ENCODE data around the gene ANAPC2. TPM values are rescaled to one million over a fixed set of nuclear protein-coding genes. Genes with fewer than 3 reads are reported as not detected.

Gene ANAPC2
- 100 to 1,000 TPM; 144 to 149 TPM for total RNA-seq
- 40.9 TPM for polyA plus RNA-seq (2013, experiment 1 of 2)
- polyA plus RNA-seq (2013, experiment 2 of 2), result 59.5 TPM
- 35.5 to 117 (median 79.4) reads per million in 172 experiments for total RNA-seq

- H3K9me3 ChIP-seq (ENCODE audit: control insufficient read depth in 1 of 2, insufficient read depth in 1 of 2, low read length in 2 of 2), result no peaks in the 10 kb centered on the region
- no peaks in the 10 kb centered on the region for H3K9me3 Mint-ChIP-seq
- ChIA-PET POLR2A (interaction anchor here (0.7 to 3.5 kb wide), 16 partner anchors 8 to 461 kb away, joined by 3 to 39 read pairs (median 6); partner anchors contain the start of genes MAN1B1, NELFB, RNF208 and TPRN), CTCF (interaction anchor here (0.6 to 2.8 kb wide), 14 partner anchors 12 to 257 kb away, joined by 3 to 14 read pairs (median 4); partner anchors contain the start of genes RNF224, TPRN and TUBB4B)
- H3K4me3 ChIP-seq (ENCODE audit: low read length), result peak within 1 kb of the TSS; percentile 100
- H3K36me3 Mint-ChIP-seq (ENCODE audit: low read depth), result peaks cover 48% of the 10 kb centered on the region
- intact Hi-C loops (cut with DNase I, micrococcal nuclease), result loop anchor here (1.0 to 5.0 kb wide), 6 partner anchors 10 to 60 kb away; partner anchors contain the start of genes NDOR1 (in 1 of the 2), RNF208 (in 1 of the 2) and TMEM203 (in 1 of the 2)
- ATAC-seq (ENCODE audit: poor library complexity) (peak; percentile 79), DNase-seq (peak; percentile 83 to 98 (median 90))
- peaks cover 50% of the 10 kb centered on the region for H3K4me1 ChIP-seq (ENCODE audit: insufficient read depth, low read length)
- TF ChIP-seq CTCF (IDR thresholded peaks at IDR 0.05), result peak; percentile 48
- peak within 1 kb of the TSS; percentile 86 to 92 for H3K27ac ChIP-seq (ENCODE audit: low read depth in 1 of 2, low read length in 2 of 2)
- no peaks in the 10 kb centered on the region for H3K27me3 Mint-ChIP-seq
- peak within 1 kb of the TSS; percentile 94 for H3K4me3 Mint-ChIP-seq
- H3K27me3 ChIP-seq (ENCODE audit: control insufficient read depth in 1 of 2, insufficient read depth in 2 of 2, low read length in 2 of 2), result no peaks in the 10 kb centered on the region
- peak within 1 kb of the TSS; percentile 79 for H3K27ac Mint-ChIP-seq
- peaks cover 42% of the 10 kb centered on the region for H3K36me3 ChIP-seq (ENCODE audit: insufficient read depth, low read length)
- H3K4me1 Mint-ChIP-seq (ENCODE audit: low read depth), result peaks cover 29% of the 10 kb centered on the region
Observed at GRCh38 chr9:137188490-137189296, at the start of gene ANAPC2, which contains the start of gene SSNA1. ANAPC2 (minus strand) TSS chr9:137188560; CDS start chr9:137188532, 28 bp downstream. SSNA1 (plus strand) TSS chr9:137188676; CDS start chr9:137188727, 51 bp downstream.

- Histone ChIP-seq H3K4me1 (ENCODE audit: insufficient read depth, low read length) (peaks cover 52% of the 10 kb centered on the region), H3K36me3 (ENCODE audit: insufficient read depth, low read length) (peaks cover 2% of the 10 kb centered on the region), H3K9me3 (ENCODE audit: control insufficient read depth in 1 of 2, insufficient read depth in 1 of 2, low read length in 2 of 2) (peaks cover 0 to 3% of the 10 kb centered on the region in 2 experiments), H3K27me3 (ENCODE audit: control insufficient read depth in 1 of 2, insufficient read depth in 2 of 2, low read length in 2 of 2) (no peaks in the 10 kb centered on the region), H3K27ac (ENCODE audit: low read depth in 1 of 2, low read length in 2 of 2) (no peak overlapping the region), H3K4me3 (ENCODE audit: low read length) (peak overlapping the region; percentile 7)
- no peak for TF ChIP-seq CTCF (IDR thresholded peaks at IDR 0.05)
- H3K27ac Mint-ChIP-seq, result no peak overlapping the region
- no peaks in the 10 kb centered on the region for H3K9me3 Mint-ChIP-seq
- H3K36me3 Mint-ChIP-seq (ENCODE audit: low read depth), result peaks cover 6% of the 10 kb centered on the region
- no peak for DNase-seq
- H3K4me1 Mint-ChIP-seq (ENCODE audit: low read depth), result peaks cover 10% of the 10 kb centered on the region
- intact Hi-C loops (cut with DNase I, micrococcal nuclease), result loop anchor here (1.0 to 5.0 kb wide), 5 partner anchors 26 to 450 kb away; partner anchors contain the start of genes ANAPC2 (in 1 of the 2) and SSNA1 (in 1 of the 2)
- no peak for ATAC-seq (ENCODE audit: poor library complexity)
- ChIA-PET CTCF (interaction anchor here (0.5 to 1.8 kb wide), 35 partner anchors 8 to 1394 kb away, joined by 3 to 18 read pairs (median 5); partner anchors contain the start of genes MAN1B1, NELFB, NPDC1 and NRARP), POLR2A (interaction anchor here (0.7 to 1.3 kb wide), 7 partner anchors 13 to 122 kb away, joined by 3 to 9 read pairs (median 5); partner anchors contain the start of genes NELFB and TPRN)
- H3K4me3 Mint-ChIP-seq, result no peak overlapping the region
- peaks cover 6% of the 10 kb centered on the region for H3K27me3 Mint-ChIP-seq
Observed at GRCh38 chr9:137236936-137237421, 48.6 kb upstream of the ANAPC2 start.

Measured in CD4-positive, alpha-beta T cell (primary cell).